Trophoblast cell (in vitro differentiated cells and primary cell): ENCODE results near the gene ZC2HC1B.

ENCODE experiments used
- DNase-seq, 2 donors: peaks; one replicate each; pipeline ENCODE4 v3.0.0-alpha.2; 2016
- H2AFZ ChIP-seq: 2 replicates; pipeline ENCODE4 v1.6.1; 2013; ENCODE audit warnings: low read length, moderate library complexity, mild to moderate bottlenecking; ENCODE audit not compliant: insufficient read depth, poor library complexity
- H2AK5ac ChIP-seq: 2 replicates; pipeline ENCODE4 v1.6.1; 2013; ENCODE audit warnings: mild to moderate bottlenecking, low read length
- H2BK120ac ChIP-seq: 2 replicates; pipeline ENCODE4 v1.6.1; 2013; ENCODE audit warnings: low read length, mild to moderate bottlenecking, moderate library complexity; ENCODE audit not compliant: insufficient read depth, poor library complexity
- H2BK12ac ChIP-seq: 2 replicates; pipeline ENCODE4 v1.6.1; 2013; ENCODE audit warnings: mild to moderate bottlenecking, low read length, moderate library complexity
- H2BK5ac ChIP-seq: 2 replicates; pipeline ENCODE4 v1.6.1; 2013; ENCODE audit warnings: low read length, low read depth, moderate library complexity, mild to moderate bottlenecking; ENCODE audit not compliant: poor library complexity
- H3K14ac ChIP-seq: 2 replicates; pipeline ENCODE4 v1.6.1; 2013; ENCODE audit warnings: mild to moderate bottlenecking, low read length
- H3K18ac ChIP-seq: 2 replicates; pipeline ENCODE4 v1.6.1; 2013; ENCODE audit warnings: mild to moderate bottlenecking, low read length
- H3K23ac ChIP-seq: 2 replicates; pipeline ENCODE4 v1.6.1; 2013; ENCODE audit warnings: low read length
- H3K27ac ChIP-seq: 2 replicates; pipeline ENCODE4 v1.5.1; 2013; ENCODE audit warnings: low read depth, mild to moderate bottlenecking, inconsistent platforms, low read length, moderate library complexity
- H3K27me3 ChIP-seq: 2 replicates; pipeline ENCODE4 v1.6.1; 2013; ENCODE audit warnings: inconsistent platforms, mild to moderate bottlenecking, low read length, moderate library complexity; ENCODE audit not compliant: insufficient read depth
- H3K36me3 ChIP-seq, 2 experiments: 1 replicate in 1 of 2; 2 replicates in 1 of 2; pipeline ENCODE4 v1.6.1; 2013; ENCODE audit warnings: low read length in 2 of 2, mild to moderate bottlenecking in 2 of 2, moderate library complexity in 1 of 2; ENCODE audit not compliant: insufficient read depth in 2 of 2, control insufficient read depth in 1 of 2
- H3K4ac ChIP-seq: 2 replicates; pipeline ENCODE4 v1.6.1; 2013; ENCODE audit warnings: low read depth, mild to moderate bottlenecking, low read length, moderate library complexity
- H3K4me1 ChIP-seq, 2 experiments: 1 replicate in 1 of 2; 2 replicates in 1 of 2; pipeline ENCODE4 v1.6.1; 2013; ENCODE audit warnings: low read length in 2 of 2, mild to moderate bottlenecking in 2 of 2, moderate library complexity in 1 of 2; ENCODE audit not compliant: insufficient read depth in 2 of 2, control insufficient read depth in 1 of 2
- H3K4me2 ChIP-seq: 2 replicates; pipeline ENCODE4 v1.6.1; 2013; ENCODE audit warnings: inconsistent platforms, mild to moderate bottlenecking, low read length, moderate library complexity
- H3K4me3 ChIP-seq: 2 replicates; pipeline ENCODE4 v1.5.1; 2013; ENCODE audit warnings: mild to moderate bottlenecking, low read depth, low read length, inconsistent platforms
- H3K79me1 ChIP-seq: one replicate; pipeline ENCODE4 v1.6.1; 2013; ENCODE audit warnings: low read length
- H3K79me2 ChIP-seq: 2 replicates; pipeline ENCODE4 v1.6.1; 2013; ENCODE audit warnings: low read length, mild to moderate bottlenecking; ENCODE audit not compliant: control insufficient read depth, insufficient read depth, poor library complexity
- H3K9ac ChIP-seq: 2 replicates; pipeline ENCODE4 v1.6.1; 2013; ENCODE audit warnings: mild to moderate bottlenecking, low read length
- H3K9me3 ChIP-seq: 2 replicates; pipeline ENCODE4 v1.6.1; 2013; ENCODE audit warnings: low read depth, mild to moderate bottlenecking, control low read depth, inconsistent platforms, low read length; ENCODE audit not compliant: insufficient read depth
- H4K12ac ChIP-seq: 2 replicates; pipeline ENCODE4 v1.6.1; 2013; ENCODE audit warnings: low read depth, mild to moderate bottlenecking, low read length, moderate library complexity
- H4K8ac ChIP-seq: 2 replicates; pipeline ENCODE4 v1.6.1; 2013; ENCODE audit warnings: low read depth, mild to moderate bottlenecking, low read length, moderate library complexity
- H4K91ac ChIP-seq: one replicate; pipeline ENCODE4 v1.6.1; 2013; ENCODE audit warnings: low read depth, mild to moderate bottlenecking, low read length, moderate library complexity
- WGBS: extraction: QIAGEN DNeasy Blood & Tissue Kit; methylation state at CpG from one replicate; pipeline ENCODE4 v1.1.7; 2013; ENCODE audit warnings: missing lambda C conversion rate; ENCODE audit not compliant: insufficient read length, insufficient coverage; ENCODE audit errors: extremely low coverage; 5-methylcytosine and 5-hydroxymethylcytosine counted together

ZC2HC1B gene

DNA sequence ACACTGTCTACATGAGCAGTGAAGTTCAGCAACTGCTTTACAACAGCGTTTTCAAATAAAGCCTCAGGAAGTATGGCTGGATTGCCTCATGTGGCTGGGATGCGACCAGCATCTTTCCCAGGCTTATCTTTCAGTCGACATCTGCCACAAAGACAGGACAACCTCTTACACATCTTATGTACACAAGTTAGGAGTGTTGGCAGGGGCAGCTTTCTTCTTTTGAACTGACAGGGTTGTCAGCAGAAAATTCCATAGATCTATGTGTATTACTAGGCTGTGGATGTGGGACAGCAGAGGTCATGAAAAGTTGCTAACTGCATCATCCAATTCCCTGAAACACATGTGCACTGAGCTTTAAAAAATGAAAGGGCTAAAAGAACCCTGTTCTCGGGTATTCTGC is 95.7 kb downstream of the ZC2HC1B start:
- H3K18ac ChIP-seq: no peak overlapping the region
- no peak overlapping the region for H3K4me3 ChIP-seq
- no peak overlapping the region for H3K14ac ChIP-seq
- no peaks in the 10 kb centered on the region for H3K9me3 ChIP-seq
- H4K12ac ChIP-seq: no peak overlapping the region
- peaks cover 0 to 4% of the 10 kb centered on the region in 2 experiments for H3K4me1 ChIP-seq
- H3K4ac ChIP-seq: no peak overlapping the region
- peak; percentile 33 to 63 for DNase-seq
- WGBS: no CpG with 5 or more reads among the region's 4 CpGs
- no peak overlapping the region for H2AK5ac ChIP-seq
- H3K23ac ChIP-seq: no peak overlapping the region
- H3K27ac ChIP-seq: no peak overlapping the region
- peaks cover 33% of the 10 kb centered on the region for H3K27me3 ChIP-seq
- H3K9ac ChIP-seq: no peak overlapping the region
- no peak overlapping the region for H2BK120ac ChIP-seq
- H4K91ac ChIP-seq: no peak overlapping the region
- no peak overlapping the region for H2BK5ac ChIP-seq
- H2AFZ ChIP-seq: no peak overlapping the region
- no peaks in the 10 kb centered on the region for H3K79me1 ChIP-seq
- H4K8ac ChIP-seq: no peak overlapping the region
- H3K4me2 ChIP-seq: no peak overlapping the region
- H3K36me3 ChIP-seq: no peaks in the 10 kb centered on the region
- no peaks in the 10 kb centered on the region for H3K79me2 ChIP-seq
- no peak overlapping the region for H2BK12ac ChIP-seq

DNA sequence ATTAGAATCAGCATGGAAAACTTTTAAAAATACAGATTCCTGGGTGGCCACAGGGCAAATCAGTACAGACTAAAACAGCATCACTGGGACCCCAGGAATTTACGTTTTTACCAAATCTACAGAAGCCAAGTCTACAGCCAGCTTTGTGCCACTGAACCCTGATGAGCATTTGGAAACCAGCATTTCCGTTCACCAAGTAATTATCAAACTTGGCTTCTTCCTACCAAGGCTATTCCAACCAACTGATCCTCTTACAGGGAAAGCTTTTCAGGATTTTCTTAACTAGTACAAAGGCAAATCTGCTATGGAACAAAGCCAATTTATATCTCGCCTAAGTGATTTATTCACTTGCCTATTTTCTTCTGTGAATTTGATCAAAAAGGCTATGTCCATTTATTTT is 96.8 kb downstream of the ZC2HC1B start:
- H3K9me3 ChIP-seq: peaks cover 1% of the 10 kb centered on the region
- H3K9ac ChIP-seq: no peak overlapping the region
- H4K12ac ChIP-seq: no peak overlapping the region
- H3K4ac ChIP-seq: no peak overlapping the region
- no peak overlapping the region for H2AK5ac ChIP-seq
- H3K18ac ChIP-seq: no peak overlapping the region
- H3K36me3 ChIP-seq: no peaks in the 10 kb centered on the region
- no peak for DNase-seq
- H3K79me1 ChIP-seq: no peaks in the 10 kb centered on the region
- no peaks in the 10 kb centered on the region for H3K79me2 ChIP-seq
- peaks cover 0 to 4% of the 10 kb centered on the region in 2 experiments for H3K4me1 ChIP-seq
- peaks cover 38% of the 10 kb centered on the region for H3K27me3 ChIP-seq
- no peak overlapping the region for H2AFZ ChIP-seq
- H2BK12ac ChIP-seq: no peak overlapping the region
- no peak overlapping the region for H3K27ac ChIP-seq
- no peak overlapping the region for H3K4me2 ChIP-seq
- no peak overlapping the region for H3K4me3 ChIP-seq
- H2BK120ac ChIP-seq: no peak overlapping the region
- H3K14ac ChIP-seq: no peak overlapping the region
- H2BK5ac ChIP-seq: no peak overlapping the region
- no peak overlapping the region for H4K8ac ChIP-seq
- no CpG with 5 or more reads among the region's 3 CpGs for WGBS
- H3K23ac ChIP-seq: no peak overlapping the region
- no peak overlapping the region for H4K91ac ChIP-seq

DNA sequence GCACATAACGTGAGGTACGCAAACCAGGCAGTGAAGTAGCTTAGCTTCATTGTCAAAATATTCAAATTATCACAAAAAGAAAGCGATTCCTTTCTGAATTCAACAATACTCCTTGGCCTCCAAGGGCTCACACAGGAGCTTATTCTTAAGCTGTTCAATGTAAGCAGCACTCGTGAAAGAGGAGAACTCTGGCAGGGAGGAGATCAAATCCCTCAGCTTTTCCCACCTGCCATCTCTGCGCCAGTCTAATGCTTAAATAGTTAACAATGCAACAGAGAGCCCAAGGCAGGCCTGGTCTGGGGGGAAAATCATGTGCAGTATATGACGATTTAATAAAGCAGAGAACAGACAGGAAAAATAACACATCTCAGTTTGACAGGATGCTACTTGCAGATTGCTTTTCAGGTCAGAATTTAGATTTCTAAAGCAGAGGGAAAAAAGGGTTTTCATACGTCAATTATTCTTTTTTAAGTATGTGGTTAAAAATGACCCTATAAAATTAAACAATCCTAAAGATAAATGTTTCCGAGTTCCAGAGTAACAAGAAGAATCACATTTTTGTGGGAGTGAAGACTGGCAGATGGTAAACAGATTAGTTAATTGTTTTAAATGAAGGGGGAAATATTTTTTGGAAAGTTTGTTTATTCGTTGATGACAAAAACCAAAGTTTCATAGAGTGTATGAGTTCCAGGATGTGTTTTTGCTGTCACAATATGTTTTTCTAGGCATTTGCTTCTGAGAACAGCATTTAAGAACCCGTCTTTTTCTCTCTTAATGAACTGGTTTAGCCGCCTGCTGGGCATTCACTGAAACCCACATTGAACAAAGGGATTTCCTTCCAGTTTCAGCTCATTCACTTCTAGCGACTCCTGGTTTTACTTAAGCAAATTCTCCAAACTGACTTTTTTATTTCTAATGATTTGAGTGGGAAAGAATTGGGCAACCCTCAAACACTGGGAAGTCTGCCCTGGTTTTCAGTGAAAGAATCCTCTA is 97.9 kb downstream of the ZC2HC1B start:
- peaks cover 41% of the 10 kb centered on the region for H3K27me3 ChIP-seq
- H2AK5ac ChIP-seq: no peak overlapping the region
- peaks cover 0 to 4% of the 10 kb centered on the region in 2 experiments for H3K4me1 ChIP-seq
- H3K4me3 ChIP-seq: no peak overlapping the region
- H2BK120ac ChIP-seq: no peak overlapping the region
- no peaks in the 10 kb centered on the region for H3K79me2 ChIP-seq
- no peak overlapping the region for H2BK12ac ChIP-seq
- DNase-seq: peak in 1 of 2 donors; percentile 39
- H3K9me3 ChIP-seq: peaks cover 1% of the 10 kb centered on the region
- H3K18ac ChIP-seq: no peak overlapping the region
- no peak overlapping the region for H2BK5ac ChIP-seq
- no peak overlapping the region for H3K23ac ChIP-seq
- H4K91ac ChIP-seq: no peak overlapping the region
- no peaks in the 10 kb centered on the region for H3K36me3 ChIP-seq
- no peak overlapping the region for H3K14ac ChIP-seq
- no peak overlapping the region for H3K4me2 ChIP-seq
- no peaks in the 10 kb centered on the region for H3K79me1 ChIP-seq
- no peak overlapping the region for H4K12ac ChIP-seq
- no peak overlapping the region for H3K9ac ChIP-seq
- H4K8ac ChIP-seq: no peak overlapping the region
- H2AFZ ChIP-seq: no peak overlapping the region
- no peak overlapping the region for H3K4ac ChIP-seq
- no peak overlapping the region for H3K27ac ChIP-seq
- 100% methylated on average over 1 of the region's 12 CpGs for WGBS

DNA sequence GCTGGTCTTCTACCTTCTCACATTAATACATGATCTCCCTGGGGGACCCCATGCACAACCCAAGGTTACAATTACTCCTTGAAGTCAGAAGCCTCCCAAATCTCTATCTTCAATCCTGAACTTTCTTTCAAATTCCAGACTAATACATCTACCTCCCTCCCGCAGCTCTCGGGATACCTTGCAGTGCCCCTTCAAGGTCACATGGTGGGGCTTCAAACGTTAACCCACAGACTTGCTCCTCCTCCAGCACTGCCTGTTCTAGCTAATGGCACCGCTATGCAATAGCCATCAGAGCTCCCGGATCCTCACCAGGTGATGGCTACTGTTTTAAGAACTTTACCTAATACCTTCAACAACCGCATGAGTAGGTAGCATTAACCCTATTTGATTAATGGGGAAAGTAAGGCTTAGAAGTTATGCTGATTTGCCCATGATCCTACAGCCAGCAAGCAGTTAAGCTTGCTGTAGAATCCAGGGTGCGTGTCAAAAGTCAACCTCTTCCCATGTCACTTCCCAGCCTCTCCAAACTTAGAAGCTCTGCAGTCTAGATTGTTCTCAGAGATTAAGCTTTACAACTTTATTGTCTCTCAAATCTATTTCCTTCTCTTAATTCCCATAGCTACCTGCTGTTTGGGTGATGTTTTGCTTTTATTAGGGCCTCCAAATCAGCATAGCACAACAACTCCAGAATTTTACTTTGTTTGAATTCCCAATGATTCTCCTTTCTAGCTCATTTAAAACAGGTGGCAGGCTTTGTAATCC is 99.1 kb downstream of the ZC2HC1B start:
- H3K27me3 ChIP-seq: peaks cover 41% of the 10 kb centered on the region
- H4K91ac ChIP-seq: no peak overlapping the region
- H3K9ac ChIP-seq: no peak overlapping the region
- H3K79me2 ChIP-seq: no peaks in the 10 kb centered on the region
- H2BK12ac ChIP-seq: no peak overlapping the region
- H3K4me2 ChIP-seq: no peak overlapping the region
- H3K4me1 ChIP-seq: peaks cover 0 to 4% of the 10 kb centered on the region in 2 experiments
- no peak overlapping the region for H4K12ac ChIP-seq
- no peak overlapping the region for H3K4me3 ChIP-seq
- no peak overlapping the region for H3K4ac ChIP-seq
- H2BK5ac ChIP-seq: no peak overlapping the region
- H2AK5ac ChIP-seq: no peak overlapping the region
- H2BK120ac ChIP-seq: no peak overlapping the region
- no peak overlapping the region for H4K8ac ChIP-seq
- no peaks in the 10 kb centered on the region for H3K36me3 ChIP-seq
- no peak overlapping the region for H3K18ac ChIP-seq
- H3K14ac ChIP-seq: no peak overlapping the region
- peaks cover 1% of the 10 kb centered on the region for H3K9me3 ChIP-seq
- H2AFZ ChIP-seq: no peak overlapping the region
- H3K79me1 ChIP-seq: no peaks in the 10 kb centered on the region
- no peak overlapping the region for H3K27ac ChIP-seq
- peak overlapping the region; percentile 50 for H3K23ac ChIP-seq
- DNase-seq: no peak
- no CpG with 5 or more reads among the region's 7 CpGs for WGBS
